H1 (cell line): ENCODE measurements around the gene AATK. TPM values are rescaled to one million over a fixed set of nuclear protein-coding genes. Genes with fewer than 3 reads are reported as not detected.

ENCODE experiments used
- BRCA1 ChIP-seq: IDR thresholded peaks from 2 replicates; pipeline ENCODE4 v1.6.1; 2012; ENCODE audit warnings: low read depth, low read length, improper control_type of control experiment
- CHD2 ChIP-seq: IDR thresholded peaks from 2 replicates; pipeline ENCODE4 v1.6.1; 2012; ENCODE audit warnings: low read length, improper control_type of control experiment
- CTBP2 ChIP-seq: IDR thresholded peaks from 2 replicates; pipeline ENCODE4 v1.7.0; 2011; ENCODE audit warnings: borderline replicate concordance, mild to moderate bottlenecking, moderate library complexity, mixed read lengths, low read length; ENCODE audit not compliant: insufficient read depth, insufficient read length
- KDM5A ChIP-seq: fragments of 200-600 bp; IDR thresholded peaks from 2 replicates; pipeline ENCODE4 v1.7.1; 2012; ENCODE audit warnings: mild to moderate bottlenecking, low read length, inconsistent platforms, mixed read lengths
- POLR2A ChIP-seq, 2 experiments: IDR thresholded peaks; 1 replicate in 1 of 2; 2 replicates in 1 of 2; pipeline ENCODE4 v1.6.1; 2011; ENCODE audit warnings: low read depth in 2 of 2, low read length in 2 of 2, mild to moderate bottlenecking in 2 of 2; ENCODE audit errors: control extremely low read depth in 1 of 2
- SIRT6 ChIP-seq: IDR thresholded peaks from one replicate; pipeline ENCODE4 v1.7.1; 2012; ENCODE audit warnings: low read length, inconsistent platforms
- TEAD4 ChIP-seq: IDR thresholded peaks from 2 replicates; pipeline ENCODE4 v1.6.1; 2012; ENCODE audit warnings: low read depth, low read length, inconsistent platforms, mixed read lengths
- polyA plus RNA-seq, 7 experiments: library from polyadenylated mRNA; depleted of rRNA in 3 of 7; stranded (reverse) in 5 of 7; unstranded in 2 of 7; fragments of >200 nt in 5 of 7; fragments of 200-250 nt in 2 of 7; gene quantifications; 1 replicate in 5 of 7; 2 replicates in 1 of 7; 4 replicates in 1 of 7; pipeline versions ENCODE4 v1.2.1 to v1.2.3, GENCODE V29; 2011 to 2013; ENCODE audit warnings: missing spikeins in 2 of 7, mixed read lengths in 2 of 7
- total RNA-seq: library from RNA; stranded (reverse); fragmentation: NEBNext Ultra II Directional; extraction: Animal tissue kit (Norgen Biotek cat#: 25700); gene quantifications from 2 replicates; pipeline ENCODE4 v1.2.1, GENCODE V29; 2021

AATK gene
- total and polyA plus RNA-seq, 2 of the 8 experiments (the other 6 are each of a cell fraction or from before 2014, with no cell fraction given): 1.7 to 3.5 TPM

GRCh38 chr17:81092518-81093095 is 73.4 kb downstream of the AATK start (continued):
- TF ChIP-seq TEAD4 (no peak), BRCA1 (no peak), CTBP2 (no peak), CHD2 (no peak), KDM5A (no peak), SIRT6 (no peak), POLR2A (IDR thresholded peaks at IDR 0.05; ENCODE audit: control extremely low read depth in 1 of 2, low read depth in 2 of 2, low read length in 2 of 2) (no peak)
